Activated T-cell treated with anti-CD3 and anti-CD28 coated beads, Interleukin-2, amount 50 U/mL, for 4 hours (primary cell): Measurements from ENCODE around the gene PCP4. TPM values are rescaled to one million over a fixed set of nuclear protein-coding genes. Genes with fewer than 3 reads are reported as not detected.

ENCODE experiments used
- ATAC-seq, 2 donors: fragments of 200-7000 bp; cut with Tn5 transposase; one replicate each; pipeline ENCODE4 v1.10.0; 2021
- DNase-seq: peaks from one replicate; pipeline ENCODE4 v3.0.0-alpha.2; 2020
- H3K27me3 Mint-ChIP-seq: one replicate; pipeline ENCODE4 v1.8.0; 2021; ENCODE audit warnings: low read depth, mixed read lengths
- H3K36me3 Mint-ChIP-seq: one replicate; pipeline ENCODE4 v1.8.0; 2022; ENCODE audit warnings: mixed read lengths; ENCODE audit not compliant: insufficient read depth
- H3K4me1 Mint-ChIP-seq: one replicate; pipeline ENCODE4 v1.8.0; 2021; ENCODE audit warnings: low read depth, mixed read lengths
- H3K4me3 Mint-ChIP-seq: one replicate; pipeline ENCODE4 v1.8.0; 2021; ENCODE audit warnings: mild to moderate bottlenecking, moderate library complexity, mixed read lengths
- H3K9me3 Mint-ChIP-seq: one replicate; pipeline ENCODE4 v1.8.0; 2021; ENCODE audit warnings: mixed read lengths
- total RNA-seq, 3 donors: library from RNA; stranded (reverse); gene quantifications; one replicate each; pipeline ENCODE4 v1.2.1, GENCODE V29; 2021

Gene PCP4
- total RNA-seq, 3 donors from 2014 or later = not detected

DNA sequence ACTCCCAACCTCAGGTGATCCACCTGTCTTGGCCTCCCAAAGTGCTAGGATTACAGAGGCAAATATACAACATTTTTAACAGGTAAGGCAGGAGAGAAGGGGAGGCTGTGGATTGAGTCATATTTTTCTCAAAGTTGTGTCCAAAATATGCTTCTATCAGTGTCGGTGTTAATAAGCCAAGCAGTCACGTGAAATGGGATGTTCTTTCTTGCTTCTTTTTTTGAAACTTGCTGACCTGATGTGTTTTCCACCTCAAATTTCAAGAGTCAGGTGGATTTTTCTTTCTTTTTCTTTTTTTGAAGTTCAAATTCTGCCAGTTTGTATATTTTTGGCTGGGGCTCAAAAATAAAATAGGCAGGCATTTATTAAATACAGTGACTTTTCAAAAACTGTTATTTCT lies 91.5 kb downstream of the PCP4 start:
- Mint-ChIP-seq H3K4me1 (no peaks in the 10 kb centered on the region), H3K27me3 (no peaks in the 10 kb centered on the region), H3K36me3 (no peaks in the 10 kb centered on the region), H3K9me3 (peaks cover 28% of the 10 kb centered on the region), H3K4me3 (no peak overlapping the region)
- ATAC-seq (no peak), DNase-seq (no peak)

DNA sequence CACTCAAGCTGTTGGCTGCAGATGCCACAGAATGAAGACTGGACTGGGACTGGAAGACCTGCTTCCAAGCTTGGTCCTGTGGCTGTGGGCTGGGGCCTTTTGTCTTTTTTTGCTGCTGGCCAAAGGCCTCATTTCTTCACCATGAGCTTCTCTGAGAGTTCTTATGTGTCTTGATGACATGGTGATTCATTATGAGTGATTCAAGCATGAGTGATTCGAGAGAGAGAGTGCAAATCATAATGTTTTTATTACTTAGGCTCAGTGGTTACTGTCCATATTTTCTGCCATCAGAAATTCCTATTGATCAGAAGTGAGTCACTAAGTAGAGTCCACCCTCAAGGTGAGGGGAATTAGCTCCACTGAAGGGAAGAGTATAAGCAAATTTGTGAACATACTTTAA lies 94.0 kb downstream of the PCP4 start:
- Mint-ChIP-seq H3K4me1 (no peaks in the 10 kb centered on the region), H3K27me3 (no peaks in the 10 kb centered on the region), H3K9me3 (peaks cover 28% of the 10 kb centered on the region), H3K4me3 (no peak overlapping the region), H3K36me3 (no peaks in the 10 kb centered on the region)
- DNase-seq = no peak
- no peak for ATAC-seq

DNA sequence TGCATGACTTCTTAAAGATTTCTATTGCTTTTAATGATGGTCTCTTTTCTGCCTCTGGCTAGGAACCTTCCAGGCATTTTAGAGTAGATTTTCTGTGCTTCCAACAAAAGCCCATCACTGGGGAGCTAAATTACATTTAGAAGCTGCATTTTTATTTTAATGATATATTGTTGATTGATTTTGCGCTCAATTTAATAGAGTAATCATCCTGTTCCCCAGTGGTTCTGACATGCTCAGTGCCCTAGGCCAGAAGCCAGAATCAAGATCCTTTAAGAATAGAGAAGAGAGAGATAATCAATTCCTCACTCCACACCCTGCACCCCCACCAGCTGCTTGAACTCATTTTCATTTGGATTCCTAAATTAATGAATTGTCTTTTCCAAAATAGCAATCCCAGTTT lies 97.8 kb downstream of the PCP4 start:
- no peak for ATAC-seq
- DNase-seq = no peak
- Mint-ChIP-seq H3K4me1 (no peaks in the 10 kb centered on the region), H3K36me3 (no peaks in the 10 kb centered on the region), H3K27me3 (no peaks in the 10 kb centered on the region), H3K9me3 (peaks cover 22% of the 10 kb centered on the region), H3K4me3 (no peak overlapping the region)

DNA sequence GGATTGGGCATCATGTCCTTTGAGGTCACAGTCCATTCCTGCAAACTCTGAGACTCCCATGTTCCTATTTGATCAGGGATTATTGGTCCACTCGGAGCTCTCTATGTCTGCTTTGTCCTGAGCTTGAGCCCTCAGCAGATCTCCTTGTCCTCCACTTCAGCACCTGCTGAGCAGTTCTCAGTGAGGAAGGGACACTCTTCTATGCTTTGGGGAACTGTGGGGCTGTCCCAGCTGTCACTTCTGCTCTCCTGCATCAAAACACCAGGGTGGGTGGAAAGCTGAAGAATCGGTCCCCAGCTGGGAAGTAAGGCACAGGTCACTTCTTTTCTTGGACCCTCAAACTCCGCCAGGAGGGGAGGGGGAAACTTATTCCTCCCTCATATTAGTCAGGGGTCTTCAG lies 99.5 kb downstream of the PCP4 start:
- no peak for ATAC-seq
- H3K9me3 Mint-ChIP-seq = peaks cover 13% of the 10 kb centered on the region
- H3K27me3 Mint-ChIP-seq = no peaks in the 10 kb centered on the region
- no peaks in the 10 kb centered on the region for H3K4me1 Mint-ChIP-seq
- DNase-seq = no peak
- H3K36me3 Mint-ChIP-seq = no peaks in the 10 kb centered on the region
- no peak overlapping the region for H3K4me3 Mint-ChIP-seq

DNA sequence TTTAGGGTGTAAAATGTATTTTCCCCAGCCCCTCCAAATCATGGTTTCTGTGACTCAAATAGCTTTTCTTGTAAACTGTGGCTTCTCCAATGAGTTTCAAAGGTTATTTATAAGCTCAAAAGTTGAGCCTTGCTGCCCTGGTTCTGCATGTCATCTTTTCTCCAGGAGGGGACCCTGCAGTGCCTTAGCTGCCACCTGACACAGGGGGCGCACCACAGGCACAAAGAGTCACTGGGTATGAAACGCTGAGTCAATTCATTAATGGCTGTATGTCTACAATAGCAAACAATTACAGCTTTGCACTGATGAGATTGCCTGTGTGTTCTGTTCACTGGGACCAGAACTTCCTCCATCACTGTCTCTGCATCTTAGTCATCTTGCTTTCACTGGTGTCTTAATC lies 100.8 kb downstream of the PCP4 start:
- H3K4me1 Mint-ChIP-seq = no peaks in the 10 kb centered on the region
- DNase-seq (no peak), ATAC-seq (no peak)
- H3K9me3 Mint-ChIP-seq = peaks cover 5% of the 10 kb centered on the region
- no peaks in the 10 kb centered on the region for H3K36me3 Mint-ChIP-seq
- no peak overlapping the region for H3K4me3 Mint-ChIP-seq
- H3K27me3 Mint-ChIP-seq = no peaks in the 10 kb centered on the region

DNA sequence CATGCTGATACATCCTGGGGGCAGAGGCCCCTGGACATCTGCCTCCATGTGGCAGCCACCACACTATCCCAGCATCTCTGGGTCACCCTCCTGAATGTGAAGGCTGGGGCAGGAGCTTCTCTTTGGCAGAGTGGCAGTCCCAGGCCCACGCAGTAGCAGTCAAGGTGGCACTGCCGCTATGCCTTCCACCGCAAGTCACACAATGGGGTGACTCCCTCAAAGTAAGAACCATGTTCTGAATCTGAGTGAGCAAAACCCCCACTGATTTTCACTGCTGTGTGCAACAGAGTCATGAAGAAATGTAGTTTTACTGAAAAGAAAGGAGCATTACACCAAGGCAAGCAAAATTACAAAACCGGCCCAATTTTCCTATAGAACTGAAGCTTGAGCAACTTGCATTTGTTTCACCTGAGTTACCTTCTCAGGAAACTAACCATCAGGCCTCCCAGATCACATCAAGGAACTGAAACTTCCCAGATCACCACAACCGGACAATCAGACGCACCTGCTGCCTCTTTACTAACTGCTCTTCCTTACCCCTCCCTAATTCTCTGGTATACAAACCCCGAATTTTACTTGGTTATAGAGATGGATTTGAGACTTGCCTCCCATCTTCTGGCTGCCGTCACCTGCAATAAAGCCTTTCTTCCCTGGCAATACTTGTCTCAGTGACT lies 102.6 kb downstream of the PCP4 start:
- H3K36me3 Mint-ChIP-seq = no peaks in the 10 kb centered on the region
- no peak for ATAC-seq
- H3K4me3 Mint-ChIP-seq = no peak overlapping the region
- no peaks in the 10 kb centered on the region for H3K4me1 Mint-ChIP-seq
- no peaks in the 10 kb centered on the region for H3K27me3 Mint-ChIP-seq
- H3K9me3 Mint-ChIP-seq = no peaks in the 10 kb centered on the region
- DNase-seq = no peak

DNA sequence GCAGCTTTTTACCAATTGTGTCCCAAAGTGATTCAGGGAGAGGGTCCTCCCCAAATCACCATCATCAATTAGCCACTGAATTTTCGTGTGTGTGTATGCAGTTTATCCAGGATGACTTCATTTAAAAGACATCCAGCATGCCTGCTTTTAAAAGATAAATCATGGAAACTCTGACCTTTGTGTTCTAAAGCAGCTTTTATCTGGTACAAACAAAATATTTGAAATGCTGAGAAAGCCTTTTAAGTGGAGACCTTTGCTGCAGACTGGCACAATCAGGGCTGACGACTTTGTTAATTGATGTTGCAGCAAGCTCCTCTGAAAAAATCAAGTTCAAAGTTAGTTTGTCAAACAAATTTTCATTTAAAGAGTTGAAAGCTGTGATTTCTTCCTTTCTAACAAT lies 104.7 kb downstream of the PCP4 start:
- no peak overlapping the region for H3K4me3 Mint-ChIP-seq
- ATAC-seq = no peak
- H3K27me3 Mint-ChIP-seq = no peaks in the 10 kb centered on the region
- no peak for DNase-seq
- no peaks in the 10 kb centered on the region for H3K9me3 Mint-ChIP-seq
- no peaks in the 10 kb centered on the region for H3K36me3 Mint-ChIP-seq
- no peaks in the 10 kb centered on the region for H3K4me1 Mint-ChIP-seq

DNA sequence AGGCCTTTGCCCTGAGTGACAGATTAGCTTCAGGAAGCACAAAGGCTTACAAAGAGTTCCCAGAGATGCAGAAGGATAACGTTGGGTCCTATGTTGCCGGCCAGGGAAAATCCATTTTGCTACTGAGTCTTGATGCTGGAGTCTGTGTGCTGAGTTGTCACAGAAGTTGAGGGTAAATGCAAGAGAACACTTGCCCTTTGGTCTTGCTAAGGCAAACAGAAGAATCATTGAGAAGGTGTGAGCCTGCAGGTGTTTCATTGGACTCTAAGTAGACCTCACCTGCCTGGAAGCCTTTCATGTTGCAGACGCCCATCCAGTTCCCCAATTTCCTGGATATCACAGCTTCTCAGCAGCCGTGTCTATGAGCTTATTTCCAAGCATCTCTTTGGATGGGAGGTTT lies 105.2 kb downstream of the PCP4 start:
- H3K27me3 Mint-ChIP-seq = no peaks in the 10 kb centered on the region
- DNase-seq = no peak
- H3K36me3 Mint-ChIP-seq = no peaks in the 10 kb centered on the region
- no peak for ATAC-seq
- no peak overlapping the region for H3K4me3 Mint-ChIP-seq
- H3K9me3 Mint-ChIP-seq = no peaks in the 10 kb centered on the region
- no peaks in the 10 kb centered on the region for H3K4me1 Mint-ChIP-seq

DNA sequence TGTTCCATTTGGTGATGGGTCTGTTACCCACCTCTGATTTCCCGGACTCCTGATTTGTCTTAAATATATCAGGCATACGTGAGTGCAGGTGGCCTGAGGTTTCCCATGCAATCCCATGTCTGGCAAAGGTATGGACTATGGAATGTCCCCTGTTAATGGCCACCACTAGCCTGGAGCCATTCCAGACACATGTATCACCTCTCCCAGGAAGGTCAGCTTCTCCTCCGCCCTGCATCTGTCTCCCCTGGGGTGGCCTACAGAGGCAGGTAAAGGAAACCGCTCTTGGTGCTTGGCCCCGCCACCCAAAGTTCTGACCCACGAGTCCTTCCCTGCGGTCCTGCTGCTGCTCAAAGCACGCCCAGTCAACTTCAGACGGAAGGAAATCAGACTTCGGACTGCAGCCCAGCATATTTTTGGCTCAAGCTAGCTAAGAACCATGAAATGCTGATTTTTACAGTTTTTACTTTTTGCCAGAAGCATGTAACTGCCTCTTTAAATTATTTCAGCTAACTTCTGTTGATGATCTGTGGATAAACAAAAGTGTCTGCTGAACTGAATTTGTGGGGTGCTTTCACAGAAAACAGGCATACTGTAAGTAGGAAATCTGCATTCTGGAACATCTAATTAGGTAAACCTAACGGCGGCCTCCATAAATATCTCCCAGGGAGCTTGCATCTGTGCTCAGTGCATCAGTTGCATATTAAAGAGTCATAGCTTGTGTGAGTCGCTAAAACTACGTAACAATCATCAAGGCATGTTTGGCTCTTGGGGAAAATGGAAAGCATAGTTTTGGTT lies 105.9 kb downstream of the PCP4 start:
- Mint-ChIP-seq H3K27me3 (peaks cover 3% of the 10 kb centered on the region), H3K4me3 (no peak overlapping the region), H3K4me1 (no peaks in the 10 kb centered on the region), H3K36me3 (no peaks in the 10 kb centered on the region), H3K9me3 (no peaks in the 10 kb centered on the region)
- no peak for ATAC-seq
- DNase-seq = no peak

DNA sequence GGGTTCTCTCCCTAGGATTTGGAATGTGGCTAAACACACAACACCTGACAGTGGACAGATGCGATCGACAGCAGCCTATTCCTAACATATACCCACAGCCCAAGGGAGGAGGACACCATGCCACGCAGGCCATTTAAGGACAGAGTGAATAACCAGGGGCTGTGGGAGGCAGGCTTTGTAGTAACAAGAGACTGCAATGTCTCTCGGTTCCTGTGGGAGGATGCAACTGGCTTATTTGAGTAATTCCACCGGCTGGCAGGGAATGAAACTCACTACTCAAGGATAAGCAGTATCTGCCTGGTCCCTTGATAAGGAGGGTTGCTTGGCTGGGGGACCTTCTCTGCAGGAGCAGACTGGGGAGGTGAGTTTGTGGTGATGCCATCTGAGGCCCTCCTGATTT lies 109.6 kb downstream of the PCP4 start:
- Mint-ChIP-seq H3K4me3 (no peak overlapping the region), H3K36me3 (no peaks in the 10 kb centered on the region), H3K4me1 (no peaks in the 10 kb centered on the region), H3K27me3 (peaks cover 3% of the 10 kb centered on the region), H3K9me3 (no peaks in the 10 kb centered on the region)
- ATAC-seq (no peak), DNase-seq (no peak)

Other genes starting within 250 kb of the PCP4 start
- gene IGSF5, start 122.3 kb upstream of the PCP4 start, total RNA-seq = not detected